Neural cell (in vitro differentiated cells): ENCODE data around the gene RPL35.

Source experiments
- CTCF ChIP-seq: fragments of 450-650 bp; IDR thresholded peaks from 2 replicates; pipeline ENCODE4 v1.5.1; 2014; ENCODE audit warnings: antibody characterized with exemption, mild to moderate bottlenecking, moderate library complexity; ENCODE audit not compliant: poor library complexity, severe bottlenecking
- EZH2 ChIP-seq: fragments of 200-600, 300-800 bp; shearing (Covaris generic), sonication (generic); IDR thresholded peaks from 2 replicates; pipeline ENCODE4 v1.6.1; 2014; ENCODE audit warnings: antibody characterized with exemption, low read length, borderline replicate concordance, mild to moderate bottlenecking; ENCODE audit not compliant: insufficient read depth, poor library complexity, severe bottlenecking
- MXI1 ChIP-seq: fragments of 450-650 bp; conservative IDR thresholded peaks from 2 replicates; pipeline ENCODE4 v1.6.1; 2014; ENCODE audit warnings: antibody characterized with exemption, mild to moderate bottlenecking; ENCODE audit not compliant: poor library complexity, severe bottlenecking
- POLR2AphosphoS5 ChIP-seq: IDR thresholded peaks from 2 replicates; pipeline ENCODE4 v1.6.1; 2012

- TF ChIP-seq CTCF (no peak), EZH2 (no peak), MXI1 (no peak), POLR2AphosphoS5 (no peak)
Observed at GRCh38 chr9:124813501-124814163, 48.1 kb downstream of the RPL35 start.
